Transverse colon (tissue), 4 donors: ENCODE results near the gene AJM1. TPM values are rescaled to one million over a fixed set of nuclear protein-coding genes. Genes with fewer than 3 reads are reported as not detected.
A peak's percentile ranks its signal among the peaks of the same experiment; 100 is the strongest.

Experiments
- DNase-seq: peaks from one replicate; pipeline ENCODE4 v3.0.0-alpha.2; 2019
- H3K27ac ChIP-seq, 4 donors: fragments of 200-600 bp; sonication (generic); 2 replicates each; pipeline ENCODE4 v1.5.1; 2016 to 2018; ENCODE audit warnings: inconsistent platforms in 4 of 4
- H3K27me3 ChIP-seq: fragments of 200-600 bp; sonication (generic); 2 replicates; pipeline ENCODE4 v1.5.1; 2017; ENCODE audit warnings: inconsistent platforms
- H3K36me3 ChIP-seq, 4 donors: fragments of 200-600 bp; sonication (generic); 2 replicates each; pipeline ENCODE4 v1.5.1; 2017 to 2019; ENCODE audit warnings: inconsistent platforms in 4 of 4
- H3K4me1 ChIP-seq, 4 donors: fragments of 200-600 bp; sonication (generic); 2 replicates each; pipeline ENCODE4 v1.5.1; 2017 to 2020; ENCODE audit warnings: inconsistent platforms in 4 of 4
- H3K4me3 ChIP-seq, 4 donors: fragments of 200-600 bp; sonication (generic); 1 replicate in 1 of 4; 2 replicates in 3 of 4; pipeline versions ENCODE4 v1.5.1 to v1.6.1; 2017 to 2019; ENCODE audit warnings: inconsistent platforms in 4 of 4
- H3K9me3 ChIP-seq, 2 donors: fragments of 200-600 bp; sonication (generic); 2 replicates each; pipeline ENCODE4 v1.5.1; 2017 to 2019; ENCODE audit warnings: inconsistent platforms in 2 of 2
- CTCF ChIP-seq, 5 experiments: fragments of 200-600 bp in 3 of 5; fragments of 450-650 bp in 2 of 5; sonication (generic) in 3 of 5; IDR thresholded peaks; 1 replicate in 2 of 5; 2 replicates in 3 of 5; pipeline ENCODE4 v1.5.1; 2016 to 2017; ENCODE audit warnings: antibody characterized with exemption in 5 of 5, inconsistent platforms in 3 of 5, mild to moderate bottlenecking in 2 of 5, moderate library complexity in 1 of 5
- EP300 ChIP-seq: sonication (generic); formaldehyde crosslinking; IDR thresholded peaks from one replicate; pipeline ENCODE4 v1.6.1; 2017; ENCODE audit warnings: antibody characterized with exemption, low read depth
- POLR2A ChIP-seq: fragments of 450-650 bp; IDR thresholded peaks from one replicate; pipeline ENCODE4 v1.6.1; 2016; ENCODE audit warnings: antibody characterized with exemption, mild to moderate bottlenecking, moderate library complexity
- POLR2AphosphoS5 ChIP-seq, 3 donors: sonication (generic); formaldehyde crosslinking; IDR thresholded peaks; one replicate each; pipeline ENCODE4 v1.6.1; 2016; ENCODE audit warnings: antibody characterized with exemption in 3 of 3
- WGBS, 2 donors: methylation state at CpG; one replicate each; pipeline ENCODE4 v1.1.5; 2018; ENCODE audit warnings: low coverage in 1 of 2; 5-methylcytosine and 5-hydroxymethylcytosine counted together
- in situ Hi-C, 4 donors: fragments of 200-750 bp; cut with MboI; loops; one replicate each; pipeline versions ENCODE4 v1.15.0 to v1.15.1; 2017; ENCODE audit warnings: low sequenced_read_pairs in 3 of 4, low pct_ligation_motif_present in 1 of 4, low pct_unique_long_range_greater_than_20kb in 1 of 4
- intact Hi-C: fragments of 100-400 bp; cut with DNase I; formaldehyde crosslinking; loops from one replicate; pipeline ENCODE4 v1.15.1; 2023; ENCODE audit warnings: low total_unique reads
- total RNA-seq, 4 donors: library from RNA; depleted of rRNA; stranded (reverse); fragments of >200 nt; gene quantifications; one replicate each; pipeline ENCODE4 v1.1.0, GENCODE V29; 2016

AJM1 gene
- total RNA-seq, 4 donors from 2014 or later, result 9.8 to 26.5 (median 17.0) TPM

GRCh38 chr9:136814725-136815421 lies 27.4 kb upstream of the AJM1 start:
- Histone ChIP-seq H3K27me3 (no peaks in the 10 kb centered on the region), H3K4me1 (peaks cover 2 to 14% (median 4%) of the 10 kb centered on the region in 4 donors), H3K9me3 (no peaks in the 10 kb centered on the region), H3K27ac (no peak overlapping the region), H3K4me3 (no peak overlapping the region), H3K36me3 (peaks cover 0 to 13% (median 2%) of the 10 kb centered on the region in 4 donors)
- intact Hi-C loops, result no loop called here
- TF ChIP-seq CTCF (IDR thresholded peaks at IDR 0.05), result no peak
- no peak for TF ChIP-seq EP300
- no peak for TF ChIP-seq POLR2A
- TF ChIP-seq POLR2AphosphoS5 (IDR thresholded peaks at IDR 0.05), result no peak
- 75 to 86% methylated on average over 6 to 13 of the region's 13 CpGs for WGBS, 2 donors
- in situ Hi-C loops, result no loop called here
- no peak for DNase-seq

GRCh38 chr9:136815422-136815782 lies 26.9 kb upstream of the AJM1 start:
- no peak for DNase-seq
- in situ Hi-C loops, result no loop called here
- Histone ChIP-seq H3K9me3 (no peaks in the 10 kb centered on the region), H3K4me1 (peaks cover 0 to 8% (median 0%) of the 10 kb centered on the region in 4 donors), H3K27me3 (no peaks in the 10 kb centered on the region), H3K36me3 (peaks cover 0 to 13% (median 2%) of the 10 kb centered on the region in 4 donors), H3K27ac (no peak overlapping the region), H3K4me3 (no peak overlapping the region)
- WGBS, 2 donors, result 0 to 44% methylated on average over 1 of the region's 1 CpG
- no peak for TF ChIP-seq CTCF (IDR thresholded peaks at IDR 0.05)
- no peak for TF ChIP-seq POLR2A
- TF ChIP-seq POLR2AphosphoS5 (IDR thresholded peaks at IDR 0.05), result no peak
- TF ChIP-seq EP300, result no peak
- intact Hi-C loops, result no loop called here

- no peaks in the 10 kb centered on the region for H3K27me3 ChIP-seq
- intact Hi-C loops, result no loop called here
- peaks cover 0 to 16% (median 7%) of the 10 kb centered on the region in 4 donors for H3K36me3 ChIP-seq
- TF ChIP-seq POLR2AphosphoS5 (IDR thresholded peaks at IDR 0.05), result no peak
- no peak for TF ChIP-seq POLR2A
- TF ChIP-seq EP300, result no peak
- no peak for TF ChIP-seq CTCF (IDR thresholded peaks at IDR 0.05)
- H3K4me1 ChIP-seq, result peaks cover 0 to 12% (median 4%) of the 10 kb centered on the region in 4 donors
- no peak overlapping the region for H3K27ac ChIP-seq
- peak overlapping the region in 3 of 4 donors; percentile 7 to 41 (median 18) for H3K4me3 ChIP-seq
- no peaks in the 10 kb centered on the region for H3K9me3 ChIP-seq
- WGBS, 2 donors, result 60 to 77% methylated on average over 3 to 52 of the region's 83 CpGs
- in situ Hi-C loops, result no loop called here
- no peak for DNase-seq
Observed at GRCh38 chr9:136820971-136821825, 21.1 kb upstream of the AJM1 start.

DNA sequence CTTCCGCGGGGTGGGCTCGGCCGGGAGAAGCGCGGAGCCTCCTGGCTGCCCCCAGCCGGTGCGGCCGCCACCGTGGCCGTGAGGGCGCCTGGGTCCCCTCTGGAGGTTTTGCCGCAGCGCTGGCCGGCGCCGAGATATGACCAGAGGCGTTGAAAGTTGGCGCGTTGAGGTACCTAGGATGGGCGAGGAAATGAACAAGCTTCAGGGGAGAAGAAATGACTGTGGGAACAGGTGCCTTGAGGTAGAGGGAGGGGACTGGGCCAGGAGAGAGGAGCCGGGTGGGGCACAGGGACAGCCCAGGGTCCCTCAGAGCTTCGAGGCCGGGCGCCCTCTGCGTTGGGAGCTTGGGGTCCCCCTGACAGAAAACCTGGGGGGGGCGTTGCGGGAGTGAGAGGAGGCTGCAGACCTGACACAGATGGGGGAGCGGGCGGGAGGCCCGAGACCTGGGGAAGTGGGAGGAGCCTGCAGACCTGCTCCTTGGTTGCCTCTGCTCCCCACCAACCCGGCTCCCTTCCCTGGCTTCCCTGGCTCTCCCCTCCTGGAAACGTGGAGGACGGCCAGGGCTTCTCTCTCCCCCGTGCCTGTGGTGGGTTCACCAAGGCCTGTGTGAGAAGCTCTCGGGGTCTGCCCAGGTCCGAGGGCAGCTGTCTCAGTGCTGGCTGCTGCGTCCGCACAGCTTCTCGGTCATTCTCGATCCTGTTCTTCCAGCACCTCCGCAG lies 20.3 kb upstream of the AJM1 start:
- Histone ChIP-seq H3K27ac (no peak overlapping the region), H3K4me3 (peak overlapping the region in 2 of 4 donors; percentile 18 to 41), H3K27me3 (no peaks in the 10 kb centered on the region), H3K4me1 (peaks cover 0 to 12% (median 4%) of the 10 kb centered on the region in 4 donors), H3K36me3 (peaks cover 0 to 20% (median 8%) of the 10 kb centered on the region in 4 donors), H3K9me3 (no peaks in the 10 kb centered on the region)
- in situ Hi-C loops (no loop called here), intact Hi-C loops (no loop called here)
- WGBS, 2 donors, result 40 to 95% methylated on average over 1 to 42 of the region's 42 CpGs
- no peak for DNase-seq
- TF ChIP-seq EP300 (no peak), POLR2A (no peak), POLR2AphosphoS5 (IDR thresholded peaks at IDR 0.05) (no peak), CTCF (IDR thresholded peaks at IDR 0.05) (no peak)
